GM19328 (cell line): Measurements from ENCODE around the gene HDGFL2.

Source experiments
- ATAC-seq: cut with Tn5 transposase; IDR thresholded peaks from one replicate; pipeline ENCODE4 v1.9.1; 2021; ENCODE audit warnings: mild to moderate bottlenecking, moderate library complexity; ENCODE audit not compliant: unreplicated experiment

The HDGFL2 gene

GRCh38 chr19:4550018-4550417, 77.9 kb downstream of the HDGFL2 start:
- ATAC-seq = no peak

GRCh38 chr19:4550479-4551050, 78.5 kb downstream of the HDGFL2 start:
- no peak for ATAC-seq
